ENCODE results near the gene GPR139.

Gene GPR139

DNA sequence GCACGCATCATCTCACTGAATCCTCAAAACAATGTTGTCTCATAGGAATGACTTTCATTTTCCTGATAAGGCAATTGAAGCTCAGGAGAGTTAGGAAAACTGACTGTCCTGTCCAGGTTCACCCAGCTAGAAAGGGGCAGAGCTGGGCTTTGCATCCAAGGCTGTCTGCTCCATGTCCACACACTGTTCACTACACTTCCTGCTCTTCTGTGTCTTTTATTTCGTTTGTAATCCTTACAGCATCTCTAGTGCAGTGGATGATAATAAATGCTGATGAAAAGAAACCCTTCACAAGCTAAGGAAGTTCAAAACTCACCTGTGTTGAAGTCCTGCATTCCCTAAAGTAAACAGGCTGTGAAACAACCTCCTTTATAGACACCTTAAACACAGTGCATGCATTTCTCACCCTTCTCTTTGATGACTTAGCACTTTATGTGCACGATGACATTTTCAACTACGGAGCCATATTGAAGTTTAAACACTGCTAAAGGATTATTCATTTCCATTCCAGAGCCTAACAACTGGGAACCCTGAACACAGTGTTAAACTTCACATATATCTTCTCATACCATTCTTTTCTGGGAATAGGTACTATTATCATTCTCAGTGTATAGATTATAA lies 31.0 kb upstream of the GPR139 start:
- Histone ChIP-seq H3K4me3 (ENCODE audit: low read depth, low read length) (no peak overlapping the region), H2AFZ (no peak overlapping the region), H3K9me3 (ENCODE audit: control insufficient read depth, low read length) (no peaks in the 10 kb centered on the region), H3K9ac (no peak overlapping the region), H3K36me3 (ENCODE audit: control insufficient read depth, insufficient read depth, low read length) (no peaks in the 10 kb centered on the region), H3K4me1 (no peaks in the 10 kb centered on the region), H3K27me3 (ENCODE audit: control insufficient read depth, insufficient read depth, low read length) (no peaks in the 10 kb centered on the region), H3K27ac (no peak overlapping the region), H3K4me2 (ENCODE audit: low read length) (no peak overlapping the region), H3K79me2 (no peaks in the 10 kb centered on the region)
- TF ChIP-seq, protein P1, sequence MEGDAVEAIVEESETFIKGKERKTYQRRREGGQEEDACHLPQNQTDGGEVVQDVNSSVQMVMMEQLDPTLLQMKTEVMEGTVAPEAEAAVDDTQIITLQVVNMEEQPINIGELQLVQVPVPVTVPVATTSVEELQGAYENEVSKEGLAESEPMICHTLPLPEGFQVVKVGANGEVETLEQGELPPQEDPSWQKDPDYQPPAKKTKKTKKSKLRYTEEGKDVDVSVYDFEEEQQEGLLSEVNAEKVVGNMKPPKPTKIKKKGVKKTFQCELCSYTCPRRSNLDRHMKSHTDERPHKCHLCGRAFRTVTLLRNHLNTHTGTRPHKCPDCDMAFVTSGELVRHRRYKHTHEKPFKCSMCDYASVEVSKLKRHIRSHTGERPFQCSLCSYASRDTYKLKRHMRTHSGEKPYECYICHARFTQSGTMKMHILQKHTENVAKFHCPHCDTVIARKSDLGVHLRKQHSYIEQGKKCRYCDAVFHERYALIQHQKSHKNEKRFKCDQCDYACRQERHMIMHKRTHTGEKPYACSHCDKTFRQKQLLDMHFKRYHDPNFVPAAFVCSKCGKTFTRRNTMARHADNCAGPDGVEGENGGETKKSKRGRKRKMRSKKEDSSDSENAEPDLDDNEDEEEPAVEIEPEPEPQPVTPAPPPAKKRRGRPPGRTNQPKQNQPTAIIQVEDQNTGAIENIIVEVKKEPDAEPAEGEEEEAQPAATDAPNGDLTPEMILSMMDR (IDR thresholded peaks at IDR 0.05), result no peak

DNA sequence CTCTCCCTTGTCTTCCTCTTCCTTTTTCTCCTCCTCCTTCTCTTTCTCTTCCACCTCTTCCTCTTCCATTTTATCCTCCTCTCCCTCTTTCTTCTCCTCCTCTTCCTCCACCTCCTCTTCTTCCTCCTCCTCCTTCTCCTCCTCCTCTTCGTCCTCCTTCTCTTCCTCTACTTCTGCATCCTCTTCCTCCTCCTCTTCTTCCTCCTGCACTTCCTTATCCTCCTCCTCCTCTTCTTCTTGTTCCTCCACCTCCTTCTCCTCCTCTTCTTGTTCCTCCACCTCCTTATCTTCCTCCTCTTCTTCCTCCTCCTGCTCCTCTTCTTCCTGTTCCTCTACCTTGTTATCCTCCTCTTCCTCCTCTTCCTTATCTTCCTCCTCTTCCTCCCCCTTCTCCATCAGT lies 28.8 kb upstream of the GPR139 start:
- Histone ChIP-seq H3K4me1 (no peaks in the 10 kb centered on the region), H2AFZ (no peak overlapping the region), H3K36me3 (ENCODE audit: control insufficient read depth, insufficient read depth, low read length) (no peaks in the 10 kb centered on the region), H3K9ac (no peak overlapping the region), H3K9me3 (ENCODE audit: control insufficient read depth, low read length) (no peaks in the 10 kb centered on the region), H3K27me3 (ENCODE audit: control insufficient read depth, insufficient read depth, low read length) (no peaks in the 10 kb centered on the region), H3K4me3 (ENCODE audit: low read depth, low read length) (no peak overlapping the region), H3K79me2 (no peaks in the 10 kb centered on the region), H3K4me2 (ENCODE audit: low read length) (no peak overlapping the region), H3K27ac (no peak overlapping the region)
- TF ChIP-seq, protein P1 (IDR thresholded peaks at IDR 0.05), result no peak

DNA sequence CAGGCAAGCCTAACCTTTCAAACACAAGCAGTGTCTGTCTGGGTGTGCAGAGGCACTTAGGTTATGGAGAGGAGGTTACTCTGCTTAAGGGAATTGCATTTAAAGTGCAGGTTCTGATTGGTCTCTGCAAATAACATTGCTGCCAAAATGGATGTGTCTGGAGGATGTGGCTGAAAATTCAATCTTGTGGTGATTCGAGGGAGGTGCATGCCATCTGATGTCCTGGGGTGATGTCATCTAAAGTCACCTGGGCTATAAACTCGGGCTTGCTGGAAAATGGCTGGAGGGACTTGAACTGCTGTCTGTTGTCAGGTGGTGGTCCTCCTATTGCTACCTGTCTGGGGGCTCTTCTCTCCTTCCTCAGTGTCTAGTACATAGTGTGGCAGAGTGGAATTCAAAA lies 28.3 kb upstream of the GPR139 start:
- no peak overlapping the region for H3K27ac ChIP-seq
- H3K36me3 ChIP-seq (ENCODE audit: control insufficient read depth, insufficient read depth, low read length), result no peaks in the 10 kb centered on the region
- H2AFZ ChIP-seq, result no peak overlapping the region
- H3K79me2 ChIP-seq, result no peaks in the 10 kb centered on the region
- H3K4me3 ChIP-seq (ENCODE audit: low read depth, low read length), result no peak overlapping the region
- H3K9me3 ChIP-seq (ENCODE audit: control insufficient read depth, low read length), result no peaks in the 10 kb centered on the region
- no peaks in the 10 kb centered on the region for H3K27me3 ChIP-seq (ENCODE audit: control insufficient read depth, insufficient read depth, low read length)
- no peak overlapping the region for H3K4me2 ChIP-seq (ENCODE audit: low read length)
- TF ChIP-seq, protein P1 (IDR thresholded peaks at IDR 0.05), result no peak
- H3K9ac ChIP-seq, result no peak overlapping the region
- no peaks in the 10 kb centered on the region for H3K4me1 ChIP-seq

DNA sequence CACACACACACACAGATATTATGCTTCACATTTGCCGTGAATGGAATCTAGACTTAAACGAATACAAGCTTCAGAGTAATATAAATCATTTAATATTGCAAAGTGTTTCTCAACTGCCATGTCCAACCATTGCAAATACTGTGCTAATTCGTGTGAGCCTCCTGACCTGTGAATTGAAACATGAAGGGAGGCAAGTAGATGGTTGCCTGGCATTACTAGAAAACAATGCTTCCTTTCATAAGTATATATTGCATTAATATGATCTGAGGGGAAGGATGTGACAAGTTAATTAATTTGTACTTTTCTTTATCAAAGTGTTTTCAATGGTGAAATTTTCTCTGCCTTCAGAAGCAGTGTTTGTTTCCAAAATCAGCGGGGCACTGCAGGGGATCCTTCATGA lies 25.7 kb upstream of the GPR139 start:
- H3K4me3 ChIP-seq (ENCODE audit: low read depth, low read length), result no peak overlapping the region
- no peaks in the 10 kb centered on the region for H3K4me1 ChIP-seq
- no peaks in the 10 kb centered on the region for H3K36me3 ChIP-seq (ENCODE audit: control insufficient read depth, insufficient read depth, low read length)
- H3K27me3 ChIP-seq (ENCODE audit: control insufficient read depth, insufficient read depth, low read length), result no peaks in the 10 kb centered on the region
- no peak overlapping the region for H3K4me2 ChIP-seq (ENCODE audit: low read length)
- TF ChIP-seq, protein P1 (IDR thresholded peaks at IDR 0.05), result no peak
- no peak overlapping the region for H2AFZ ChIP-seq
- no peaks in the 10 kb centered on the region for H3K9me3 ChIP-seq (ENCODE audit: control insufficient read depth, low read length)
- no peak overlapping the region for H3K27ac ChIP-seq
- no peaks in the 10 kb centered on the region for H3K79me2 ChIP-seq
- no peak overlapping the region for H3K9ac ChIP-seq

DNA sequence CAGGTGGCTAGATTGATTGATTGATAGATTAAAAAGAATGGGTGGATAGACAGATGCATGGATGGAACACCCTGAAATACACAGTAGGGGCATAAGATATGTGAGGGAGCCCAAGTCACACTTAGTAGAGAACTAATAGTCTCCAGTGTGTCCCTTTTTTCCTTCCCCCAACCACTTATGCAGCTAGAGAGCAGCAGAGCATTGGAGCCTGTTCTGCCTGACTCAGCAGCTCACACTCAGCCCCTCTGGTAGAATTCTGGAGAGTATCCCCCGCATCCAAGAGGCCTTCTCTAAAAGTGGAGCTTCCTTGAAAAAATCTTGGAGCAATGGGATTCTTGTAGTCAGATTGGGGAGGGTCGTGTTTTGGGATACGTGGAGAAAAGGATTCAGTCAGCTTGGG lies 20.5 kb upstream of the GPR139 start:
- H3K4me2 ChIP-seq (ENCODE audit: low read length), result no peak overlapping the region
- no peak overlapping the region for H3K9ac ChIP-seq
- no peaks in the 10 kb centered on the region for H3K9me3 ChIP-seq (ENCODE audit: control insufficient read depth, low read length)
- H3K27ac ChIP-seq, result no peak overlapping the region
- H3K79me2 ChIP-seq, result no peaks in the 10 kb centered on the region
- H3K4me1 ChIP-seq, result no peaks in the 10 kb centered on the region
- H3K4me3 ChIP-seq (ENCODE audit: low read depth, low read length), result no peak overlapping the region
- no peak overlapping the region for H2AFZ ChIP-seq
- TF ChIP-seq, protein P1 (IDR thresholded peaks at IDR 0.05), result no peak
- H3K27me3 ChIP-seq (ENCODE audit: control insufficient read depth, insufficient read depth, low read length), result no peaks in the 10 kb centered on the region
- H3K36me3 ChIP-seq (ENCODE audit: control insufficient read depth, insufficient read depth, low read length), result no peaks in the 10 kb centered on the region
